ENCODE data around the gene RNF20.

Gene RNF20

GRCh38 chr9:101512116-101512515 lies 21.5 kb upstream of the RNF20 start:
- no peaks in the 10 kb centered on the region for H4K20me1 ChIP-seq (ENCODE audit: insufficient read depth, low read length, poor library complexity, severe bottlenecking)
- H3K4me3 ChIP-seq (ENCODE audit: low read length, poor library complexity, severe bottlenecking), result no peak overlapping the region
- no peaks in the 10 kb centered on the region for H3F3A ChIP-seq (ENCODE audit: low read depth)
- no peak overlapping the region for H3K4me2 ChIP-seq (ENCODE audit: low read depth, low read length, poor library complexity, severe bottlenecking)
- H3K4me1 ChIP-seq (ENCODE audit: insufficient read depth, low read length, poor library complexity, severe bottlenecking), result no peaks in the 10 kb centered on the region
- no peaks in the 10 kb centered on the region for H3K79me2 ChIP-seq (ENCODE audit: insufficient read depth, low read length)
- no peak overlapping the region for H2AFZ ChIP-seq (ENCODE audit: low read length)
- no peaks in the 10 kb centered on the region for H3K36me3 ChIP-seq (ENCODE audit: insufficient read depth, low read length)
- no peaks in the 10 kb centered on the region for H3K9me2 ChIP-seq (replicated peaks; ENCODE audit: low read depth, low read length)
- TF ChIP-seq CTCF (conservative IDR thresholded peaks at IDR 0.05; ENCODE audit: low read length), result no peak
- TF ChIP-seq EZH2phosphoT487 (IDR thresholded peaks at IDR 0.05; ENCODE audit: borderline replicate concordance), result no peak
- no peaks in the 10 kb centered on the region for H3K27me3 ChIP-seq (ENCODE audit: insufficient read depth, low read length, poor library complexity, severe bottlenecking)
- H3K9ac ChIP-seq (ENCODE audit: low read depth, low read length, poor library complexity, severe bottlenecking), result no peak overlapping the region
- H3K9me3 ChIP-seq (ENCODE audit: insufficient read depth, low read depth, low read length), result no peaks in the 10 kb centered on the region

DNA sequence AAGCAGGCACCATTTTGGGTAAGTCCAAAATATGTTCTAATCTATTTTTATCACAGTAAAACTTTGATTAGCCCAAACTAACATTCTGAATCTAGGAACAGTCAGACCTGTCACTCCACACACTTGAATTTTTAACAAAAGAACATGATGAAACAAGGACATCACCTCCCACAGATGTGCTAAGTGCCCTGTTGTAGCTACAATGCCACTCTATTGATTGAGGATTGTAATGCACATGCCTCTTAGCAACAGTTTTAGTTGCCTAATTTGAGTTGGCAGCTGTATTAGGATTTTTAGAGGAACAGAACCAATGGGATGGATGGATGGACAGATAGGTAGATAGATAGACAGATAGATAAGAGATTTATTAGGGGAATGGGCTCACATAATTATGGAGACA lies 20.3 kb upstream of the RNF20 start:
- no peak overlapping the region for H3K4me2 ChIP-seq (ENCODE audit: low read depth, low read length, poor library complexity, severe bottlenecking)
- H4K20me1 ChIP-seq (ENCODE audit: insufficient read depth, low read length, poor library complexity, severe bottlenecking), result no peaks in the 10 kb centered on the region
- no peaks in the 10 kb centered on the region for H3K79me2 ChIP-seq (ENCODE audit: insufficient read depth, low read length)
- no peak overlapping the region for H3K9ac ChIP-seq (ENCODE audit: low read depth, low read length, poor library complexity, severe bottlenecking)
- TF ChIP-seq EZH2phosphoT487 (IDR thresholded peaks at IDR 0.05; ENCODE audit: borderline replicate concordance) (no peak), CTCF (conservative IDR thresholded peaks at IDR 0.05; ENCODE audit: low read length) (no peak)
- H3K36me3 ChIP-seq (ENCODE audit: insufficient read depth, low read length), result no peaks in the 10 kb centered on the region
- no peak overlapping the region for H2AFZ ChIP-seq (ENCODE audit: low read length)
- H3K4me3 ChIP-seq (ENCODE audit: low read length, poor library complexity, severe bottlenecking), result no peak overlapping the region
- no peaks in the 10 kb centered on the region for H3K9me2 ChIP-seq (replicated peaks; ENCODE audit: low read depth, low read length)
- H3K9me3 ChIP-seq (ENCODE audit: insufficient read depth, low read depth, low read length), result no peaks in the 10 kb centered on the region
- no peaks in the 10 kb centered on the region for H3K4me1 ChIP-seq (ENCODE audit: insufficient read depth, low read length, poor library complexity, severe bottlenecking)
- H3F3A ChIP-seq (ENCODE audit: low read depth), result no peaks in the 10 kb centered on the region
- no peaks in the 10 kb centered on the region for H3K27me3 ChIP-seq (ENCODE audit: insufficient read depth, low read length, poor library complexity, severe bottlenecking)

- Histone ChIP-seq H3K36me3 (ENCODE audit: insufficient read depth, low read length) (no peaks in the 10 kb centered on the region), H3F3A (ENCODE audit: low read depth) (no peaks in the 10 kb centered on the region), H3K9me2 (replicated peaks; ENCODE audit: low read depth, low read length) (no peaks in the 10 kb centered on the region)
Measured at GRCh38 chr9:101514071-101514470, 19.6 kb upstream of the RNF20 start.

More at GRCh38 chr9:101514071-101514470, 19.6 kb upstream of the RNF20 start:
- Histone ChIP-seq H2AFZ (ENCODE audit: low read length) (no peak overlapping the region), H3K4me1 (ENCODE audit: insufficient read depth, low read length, poor library complexity, severe bottlenecking) (no peaks in the 10 kb centered on the region), H3K79me2 (ENCODE audit: insufficient read depth, low read length) (no peaks in the 10 kb centered on the region), H3K27me3 (ENCODE audit: insufficient read depth, low read length, poor library complexity, severe bottlenecking) (no peaks in the 10 kb centered on the region), H3K9me3 (ENCODE audit: insufficient read depth, low read depth, low read length) (no peaks in the 10 kb centered on the region), H4K20me1 (ENCODE audit: insufficient read depth, low read length, poor library complexity, severe bottlenecking) (no peaks in the 10 kb centered on the region), H3K4me3 (ENCODE audit: low read length, poor library complexity, severe bottlenecking) (no peak overlapping the region), H3K4me2 (ENCODE audit: low read depth, low read length, poor library complexity, severe bottlenecking) (no peak overlapping the region), H3K9ac (ENCODE audit: low read depth, low read length, poor library complexity, severe bottlenecking) (no peak overlapping the region)
- TF ChIP-seq CTCF (conservative IDR thresholded peaks at IDR 0.05; ENCODE audit: low read length) (no peak), EZH2phosphoT487 (IDR thresholded peaks at IDR 0.05; ENCODE audit: borderline replicate concordance) (no peak)
